GM12878 (cell line): ENCODE results near the gene LCE1A. TPM values are rescaled to one million over a fixed set of nuclear protein-coding genes. Genes with fewer than 3 reads are reported as not detected.

Experiments used
- ATAC-seq: fragments of 200-7000 bp; cut with Tn5 transposase; 3 replicates; pipeline ENCODE4 v1.9.1; 2020; ENCODE audit warnings: mild to moderate bottlenecking, moderate library complexity
- BruUV-seq: library from RNA; stranded (reverse); fragments of 400-500 nt; replicated peaks from 2 replicates; lab custom pipeline; 2021; lab: Mats Ljungman, UMichigan
- CTCF ChIA-PET: fragments of 300-600 bp; sonication (Branson Sonifier 250); formaldehyde crosslinking; extraction: SDS; loops from one replicate; lab custom pipeline; 2021; ENCODE audit warnings: inconsistent platforms; lab: Yijun Ruan, JAX
- POLR2A ChIA-PET: fragments of 350-600 bp; formaldehyde crosslinking; extraction: SDS; loops from one replicate; lab custom pipeline; 2021; ENCODE audit warnings: inconsistent platforms; lab: Charles Lee
- RAD21 ChIA-PET: fragments of 300-600 bp; sonication (Branson Sonifier 250); formaldehyde crosslinking; loops from one replicate; lab custom pipeline; 2023; ENCODE audit warnings: antibody characterized with exemption; ENCODE audit not compliant: unreplicated experiment; lab: Charles Lee
- SMC1A ChIA-PET: fragments of 300-600 bp; sonication (Branson Sonifier 250); formaldehyde crosslinking; loops from one replicate; lab custom pipeline; 2023; ENCODE audit not compliant: unreplicated experiment, uncharacterized antibody; lab: Charles Lee
- DNase-seq: peaks from one replicate; pipeline ENCODE4 v3.0.0-alpha.2; 2011; ENCODE audit warnings: low read depth, low spot score
- FAIRE-seq: peaks from 3 replicates; lab custom pipeline; 2011; peaks lifted over from hg19 to GRCh38; lab: Jason Lieb, UNC
- H2AFZ ChIP-seq: 2 replicates; pipeline ENCODE4 v1.6.0; 2011; ENCODE audit warnings: low read depth, low read length, control low read depth; ENCODE audit not compliant: control insufficient read depth
- H3K27ac ChIP-seq: 2 replicates; pipeline ENCODE4 v1.5.1; 2011; ENCODE audit warnings: control low read depth; ENCODE audit not compliant: control insufficient read depth, insufficient read depth
- H3K27me3 ChIP-seq, 2 experiments: replicated peaks in 1 of 2; 2 replicates each; pipeline versions ENCODE4 v1.6.0 to v1.6.1; 2011; ENCODE audit warnings: low read length in 1 of 2; ENCODE audit not compliant: control insufficient read depth in 2 of 2, insufficient read depth in 2 of 2
- H3K36me3 ChIP-seq, 2 experiments: 2 replicates each; pipeline ENCODE4 v1.5.1; 2011; ENCODE audit warnings: low read length in 1 of 2; ENCODE audit not compliant: control insufficient read depth in 2 of 2, insufficient read depth in 2 of 2
- H3K4me1 ChIP-seq: 2 replicates; pipeline ENCODE4 v1.6.1; 2011; ENCODE audit warnings: mild to moderate bottlenecking, low read length, moderate library complexity, mixed read lengths; ENCODE audit not compliant: control insufficient read depth, insufficient read depth
- H3K4me2 ChIP-seq: 2 replicates; pipeline ENCODE4 v1.6.0; 2011; ENCODE audit warnings: control low read depth; ENCODE audit not compliant: control insufficient read depth, insufficient read depth
- H3K4me3 ChIP-seq: fragments of 200-600 bp; sonication (generic); 2 replicates; pipeline ENCODE4 v1.5.1; 2016
- H3K79me2 ChIP-seq: 2 replicates; pipeline ENCODE4 v1.6.0; 2011; ENCODE audit warnings: low read length; ENCODE audit not compliant: control insufficient read depth, insufficient read depth
- H3K9ac ChIP-seq: 2 replicates; pipeline ENCODE4 v1.8.0; 2011; ENCODE audit warnings: low read length, control low read depth, mixed read lengths; ENCODE audit not compliant: control insufficient read depth, insufficient read depth
- H3K9me3 ChIP-seq: replicated peaks from 3 replicates; pipeline ENCODE4 v1.5.1; 2011; ENCODE audit warnings: mild to moderate bottlenecking, low read length; ENCODE audit not compliant: control insufficient read depth, insufficient read depth
- H4K20me1 ChIP-seq: 2 replicates; pipeline ENCODE4 v1.6.0; 2011; ENCODE audit not compliant: control insufficient read depth, insufficient read depth
- BMI1 ChIP-seq: fragments of 450-650 bp; IDR thresholded peaks from 2 replicates; pipeline ENCODE4 v1.6.1; 2016; ENCODE audit warnings: mild to moderate bottlenecking, moderate library complexity, borderline replicate concordance
- DPF2 ChIP-seq: fragments of 450-650 bp; IDR thresholded peaks from 2 replicates; pipeline ENCODE4 v1.6.1; 2017; ENCODE audit warnings: mild to moderate bottlenecking
- EED ChIP-seq: sonication (generic); IDR thresholded peaks from 2 replicates; pipeline ENCODE4 v1.6.1; 2016; ENCODE audit warnings: antibody characterized with exemption, low read depth
- EP300 ChIP-seq, 2 experiments: fragments of 150-350 bp in 1 of 2; IDR thresholded peaks; 2 replicates each; pipeline ENCODE4 v1.6.1; 2011 to 2012; ENCODE audit warnings: low read depth in 2 of 2, low read length in 2 of 2, borderline replicate concordance in 1 of 2, improper control_type of control experiment in 1 of 2, inconsistent platforms in 1 of 2; ENCODE audit not compliant: control insufficient read depth in 1 of 2
- HDAC6 ChIP-seq: fragments of 200-600 bp; sonication (generic); IDR thresholded peaks from one replicate; pipeline ENCODE4 v1.8.0; 2017; ENCODE audit warnings: antibody characterized with exemption; ENCODE audit not compliant: unreplicated experiment
- IKZF1 ChIP-seq: fragments of 450-650 bp; conservative IDR thresholded peaks from 2 replicates; pipeline ENCODE4 v1.6.1; 2017; ENCODE audit warnings: antibody characterized with exemption, mild to moderate bottlenecking
- KDM1A ChIP-seq: fragments of 200-600 bp; sonication (generic); IDR thresholded peaks from 2 replicates; pipeline ENCODE4 v1.6.1; 2016; ENCODE audit warnings: borderline replicate concordance
- MEF2B ChIP-seq: fragments of 450-650 bp; IDR thresholded peaks from 2 replicates; pipeline ENCODE4 v1.6.1; 2018; ENCODE audit warnings: mild to moderate bottlenecking, moderate library complexity; ENCODE audit not compliant: partially characterized antibody, poor library complexity, severe bottlenecking
- SP1 ChIP-seq: IDR thresholded peaks from one replicate; pipeline ENCODE4 v1.6.1; 2011; ENCODE audit warnings: low read depth, low read length
- TAF1 ChIP-seq: IDR thresholded peaks from 2 replicates; pipeline ENCODE4 v1.6.1; 2011; ENCODE audit warnings: mild to moderate bottlenecking, low read depth, low read length, borderline replicate concordance
- WGBS: methylation state at CpG from one replicate; pipeline ENCODE4 v1.1.6; 2016; ENCODE audit warnings: low lambda C conversion rate; ENCODE audit not compliant: insufficient replicate concordance, insufficient coverage; ENCODE audit errors: missing lambda C conversion rate; 5-methylcytosine and 5-hydroxymethylcytosine counted together
- in situ Hi-C: fragments of 300-500 bp; cut with MboI; formaldehyde crosslinking; loops from 9 replicates; pipeline ENCODE4 v1.14.3; 2018; ENCODE audit warnings: mixed read lengths
- intact Hi-C: fragments of 100-400 bp; cut with micrococcal nuclease; formaldehyde crosslinking; loops from one replicate; pipeline ENCODE4 v1.14.2; 2022; ENCODE audit not compliant: unreplicated experiment
- polyA plus RNA-seq, 11 experiments: library from polyadenylated mRNA; depleted of rRNA in 4 of 11; unstranded in 6 of 11; stranded (reverse) in 5 of 11; fragments of >200 nt; fragmentation: Nextera tagmentation in 4 of 11; fragmentation: Illumina TruSeq in 1 of 11; extraction: Ambion mirVana in 4 of 11; extraction: Trizol in 1 of 11; gene quantifications; 1 replicate in 1 of 11; 2 replicates in 10 of 11; pipeline versions ENCODE4 v1.2.1 to v1.2.3, GENCODE V29; 2011 to 2016; ENCODE audit warnings: inconsistent platforms in 2 of 11, missing spikeins in 2 of 11, low read depth in 1 of 11
- total RNA-seq, 4 experiments: library from RNA; depleted of rRNA in 3 of 4; stranded (reverse); fragments of >200 nt in 3 of 4; fragmentation: Illumina TruSeq in 1 of 4; extraction: Trizol in 1 of 4; gene quantifications; 2 replicates each; pipeline versions ENCODE4 v1.2.1 to v1.2.3, GENCODE V29; 2013 to 2021
- TF ChIP-seq, protein P1 (sequence below): IDR thresholded peaks from 2 replicates; pipeline ENCODE4 v1.6.1; 2012; ENCODE audit warnings: low read depth, low read length, improper control_type of control experiment
- TF ChIP-seq, protein P2 (sequence below): IDR thresholded peaks from 2 replicates; pipeline ENCODE4 v1.6.1; 2011; ENCODE audit warnings: low read depth, low read length, improper control_type of control experiment, borderline replicate concordance
- TF ChIP-seq, protein P3 (sequence below): IDR thresholded peaks from 2 replicates; pipeline ENCODE4 v1.6.1; 2011; ENCODE audit warnings: borderline replicate concordance, low read depth, mild to moderate bottlenecking, moderate library complexity, mixed read lengths, low read length; ENCODE audit not compliant: insufficient read depth; ENCODE audit errors: extremely low read length

Gene LCE1A
- total and polyA plus RNA-seq, 10 of the 15 experiments (the other 5 are each of a cell fraction or from before 2014, with no cell fraction given) = not detected

DNA sequence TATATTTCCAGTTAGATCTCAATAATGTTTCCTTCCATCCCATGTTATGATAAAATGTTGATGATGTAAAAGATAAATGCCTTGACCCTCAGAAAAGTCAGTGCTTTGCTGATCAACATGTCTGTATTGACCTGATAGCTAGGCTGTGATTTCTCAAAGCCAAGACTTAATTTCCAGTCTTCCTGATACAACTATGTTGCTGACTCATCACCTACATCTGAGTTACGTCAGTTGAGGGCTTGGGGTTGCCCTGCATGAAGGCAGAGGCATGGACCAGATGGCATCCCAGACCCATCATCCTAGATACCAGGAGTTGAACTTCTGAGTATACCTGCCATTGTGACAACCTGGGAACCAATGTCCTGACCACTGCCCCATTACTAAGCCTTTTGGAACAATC is 25.9 kb upstream of the LCE1A start (continued):
- no peak for TF ChIP-seq IKZF1

DNA sequence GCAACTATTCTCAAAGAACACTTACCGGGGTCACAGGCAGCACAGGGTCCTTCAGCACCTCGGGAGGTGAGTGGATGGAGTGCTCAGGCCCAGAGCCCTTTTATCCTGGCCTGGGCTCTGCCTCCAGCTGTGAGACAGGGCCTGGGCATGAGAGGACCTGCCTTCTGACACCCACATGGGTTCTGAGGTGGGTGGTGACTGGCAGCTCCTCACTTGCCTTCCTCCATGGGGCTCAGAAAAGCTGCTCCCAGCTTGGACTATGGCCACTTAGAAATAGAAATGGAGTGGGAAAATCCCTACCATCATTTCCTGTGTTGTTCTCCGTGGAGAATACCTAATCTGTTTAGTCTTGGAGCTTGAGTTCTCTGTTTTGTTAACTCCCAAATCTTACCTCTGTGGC is 20.7 kb upstream of the LCE1A start, which contains the start of gene LCE1C:
Gene LCE1C (minus strand): TSS at position 76 of the 400 bp plus-strand sequence. CDS start 1,173 bp downstream, outside the sequence.
- ATAC-seq (no peak; the same call in 2 of the 3 replicates), FAIRE-seq (no peak), DNase-seq (no peak)
- no peaks in the 10 kb centered on the region for H4K20me1 ChIP-seq
- TF ChIP-seq EED = no peak
- TF ChIP-seq BMI1 = no peak
- TF ChIP-seq TAF1 = no peak
- no peak for TF ChIP-seq MEF2B
- TF ChIP-seq HDAC6 = no peak
- TF ChIP-seq DPF2 = no peak
- TF ChIP-seq, protein P1, sequence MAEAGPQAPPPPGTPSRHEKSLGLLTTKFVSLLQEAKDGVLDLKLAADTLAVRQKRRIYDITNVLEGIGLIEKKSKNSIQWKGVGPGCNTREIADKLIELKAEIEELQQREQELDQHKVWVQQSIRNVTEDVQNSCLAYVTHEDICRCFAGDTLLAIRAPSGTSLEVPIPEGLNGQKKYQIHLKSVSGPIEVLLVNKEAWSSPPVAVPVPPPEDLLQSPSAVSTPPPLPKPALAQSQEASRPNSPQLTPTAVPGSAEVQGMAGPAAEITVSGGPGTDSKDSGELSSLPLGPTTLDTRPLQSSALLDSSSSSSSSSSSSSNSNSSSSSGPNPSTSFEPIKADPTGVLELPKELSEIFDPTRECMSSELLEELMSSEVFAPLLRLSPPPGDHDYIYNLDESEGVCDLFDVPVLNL = no peak
- TF ChIP-seq, protein P2, sequence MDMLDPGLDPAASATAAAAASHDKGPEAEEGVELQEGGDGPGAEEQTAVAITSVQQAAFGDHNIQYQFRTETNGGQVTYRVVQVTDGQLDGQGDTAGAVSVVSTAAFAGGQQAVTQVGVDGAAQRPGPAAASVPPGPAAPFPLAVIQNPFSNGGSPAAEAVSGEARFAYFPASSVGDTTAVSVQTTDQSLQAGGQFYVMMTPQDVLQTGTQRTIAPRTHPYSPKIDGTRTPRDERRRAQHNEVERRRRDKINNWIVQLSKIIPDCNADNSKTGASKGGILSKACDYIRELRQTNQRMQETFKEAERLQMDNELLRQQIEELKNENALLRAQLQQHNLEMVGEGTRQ = no peak
- no peak for TF ChIP-seq EP300 (IDR thresholded peaks at IDR 0.05; ENCODE audit: borderline replicate concordance in 1 of 2, control insufficient read depth in 1 of 2, low read depth in 2 of 2, low read length in 2 of 2)
- TF ChIP-seq, protein P3, sequence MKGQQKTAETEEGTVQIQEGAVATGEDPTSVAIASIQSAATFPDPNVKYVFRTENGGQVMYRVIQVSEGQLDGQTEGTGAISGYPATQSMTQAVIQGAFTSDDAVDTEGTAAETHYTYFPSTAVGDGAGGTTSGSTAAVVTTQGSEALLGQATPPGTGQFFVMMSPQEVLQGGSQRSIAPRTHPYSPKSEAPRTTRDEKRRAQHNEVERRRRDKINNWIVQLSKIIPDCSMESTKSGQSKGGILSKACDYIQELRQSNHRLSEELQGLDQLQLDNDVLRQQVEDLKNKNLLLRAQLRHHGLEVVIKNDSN = no peak
- no peak for TF ChIP-seq SP1
- no peak for TF ChIP-seq KDM1A
- H3K27me3 ChIP-seq = peaks cover 0 to 5% of the 10 kb centered on the region in 2 experiments; a peak in 1 of 4 replicates
- in situ Hi-C loops (no loop called here), intact Hi-C loops (no loop called here)
- SMC1A ChIA-PET = interaction anchor here (1.1 kb wide), 1 partner anchor 12 kb away, joined by 3 read pairs; no protein-coding TSS in a partner anchor
- no peaks in the 10 kb centered on the region for H3K9me3 ChIP-seq
- WGBS = 0% methylated on average over 3 of the region's 3 CpGs
- BruUV-seq = no TSS peak
- H3K4me3 ChIP-seq = no peak within 1 kb of the TSS
- H3K27ac ChIP-seq = no peak within 1 kb of the TSS
- RAD21 ChIA-PET = no interaction called here
- CTCF ChIA-PET = no interaction called here
- no peaks in the 10 kb centered on the region for H3K4me1 ChIP-seq
- H3K4me2 ChIP-seq = no peak within 1 kb of the TSS
- POLR2A ChIA-PET = no interaction called here
- H3K36me3 ChIP-seq = no peaks in the 10 kb centered on the region
- H3K79me2 ChIP-seq = no peaks in the 10 kb centered on the region
- no peak within 1 kb of the TSS for H2AFZ ChIP-seq
- no peak within 1 kb of the TSS for H3K9ac ChIP-seq
